Measurements from ENCODE around the gene KYAT1.

DNA sequence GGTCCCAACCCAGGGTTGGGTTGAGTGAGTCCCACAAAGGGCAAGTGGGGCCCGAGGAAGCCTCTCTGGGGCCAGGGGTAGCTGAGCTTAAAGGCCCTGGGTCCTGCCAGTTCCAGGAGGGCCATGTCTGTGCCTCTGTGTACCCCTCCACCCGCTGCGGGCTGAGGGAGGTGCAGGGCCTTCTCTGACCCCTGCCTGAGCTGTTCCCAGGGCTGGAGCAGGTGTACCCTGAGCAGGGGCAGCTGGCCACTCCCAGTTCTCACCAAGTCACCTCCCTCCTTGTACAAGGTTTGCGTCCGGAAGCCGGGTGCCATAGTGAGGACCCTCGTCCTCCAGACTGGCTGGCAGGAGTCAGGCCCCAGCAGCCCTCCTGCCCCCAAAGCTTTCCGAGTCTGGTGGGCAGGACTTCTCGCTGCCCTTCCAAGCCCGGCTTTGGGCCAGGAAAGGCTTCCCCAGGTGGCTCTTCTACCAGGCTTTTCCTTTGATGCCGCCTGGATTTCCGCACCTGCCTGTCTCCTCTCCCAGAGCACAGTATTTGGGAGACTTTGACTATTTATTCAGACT is 72.6 kb downstream of the KYAT1 start:
- TF ChIP-seq, protein P1, sequence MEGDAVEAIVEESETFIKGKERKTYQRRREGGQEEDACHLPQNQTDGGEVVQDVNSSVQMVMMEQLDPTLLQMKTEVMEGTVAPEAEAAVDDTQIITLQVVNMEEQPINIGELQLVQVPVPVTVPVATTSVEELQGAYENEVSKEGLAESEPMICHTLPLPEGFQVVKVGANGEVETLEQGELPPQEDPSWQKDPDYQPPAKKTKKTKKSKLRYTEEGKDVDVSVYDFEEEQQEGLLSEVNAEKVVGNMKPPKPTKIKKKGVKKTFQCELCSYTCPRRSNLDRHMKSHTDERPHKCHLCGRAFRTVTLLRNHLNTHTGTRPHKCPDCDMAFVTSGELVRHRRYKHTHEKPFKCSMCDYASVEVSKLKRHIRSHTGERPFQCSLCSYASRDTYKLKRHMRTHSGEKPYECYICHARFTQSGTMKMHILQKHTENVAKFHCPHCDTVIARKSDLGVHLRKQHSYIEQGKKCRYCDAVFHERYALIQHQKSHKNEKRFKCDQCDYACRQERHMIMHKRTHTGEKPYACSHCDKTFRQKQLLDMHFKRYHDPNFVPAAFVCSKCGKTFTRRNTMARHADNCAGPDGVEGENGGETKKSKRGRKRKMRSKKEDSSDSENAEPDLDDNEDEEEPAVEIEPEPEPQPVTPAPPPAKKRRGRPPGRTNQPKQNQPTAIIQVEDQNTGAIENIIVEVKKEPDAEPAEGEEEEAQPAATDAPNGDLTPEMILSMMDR (IDR thresholded peaks at IDR 0.05 in 8 of 11, conservative IDR thresholded peaks at IDR 0.05 in 3 of 11): no peak
- TF ChIP-seq POLR2A (IDR thresholded peaks at IDR 0.05): no peak
- peak in 1 of 3 donors; percentile 32 for TF ChIP-seq POLR2AphosphoS5 (IDR thresholded peaks at IDR 0.05)

All from spleen (tissue), 7 donors.